Hematopoietic multipotent progenitor cell treated with erythropoietin and hydrocortisone succinate and interleukin-3 and kit ligand, for 8 days (in vitro differentiated cells): ENCODE data around the gene KSR2.
"Not testable (repeated sequence)": the region's sequence is repeated elsewhere in the genome, so short reads cannot be mapped to it uniquely, and the experiment has no call there.

Experiments
- DNase-seq: peaks from one replicate; pipeline ENCODE4 v3.0.0-alpha.2; 2015

KSR2 gene

DNA sequence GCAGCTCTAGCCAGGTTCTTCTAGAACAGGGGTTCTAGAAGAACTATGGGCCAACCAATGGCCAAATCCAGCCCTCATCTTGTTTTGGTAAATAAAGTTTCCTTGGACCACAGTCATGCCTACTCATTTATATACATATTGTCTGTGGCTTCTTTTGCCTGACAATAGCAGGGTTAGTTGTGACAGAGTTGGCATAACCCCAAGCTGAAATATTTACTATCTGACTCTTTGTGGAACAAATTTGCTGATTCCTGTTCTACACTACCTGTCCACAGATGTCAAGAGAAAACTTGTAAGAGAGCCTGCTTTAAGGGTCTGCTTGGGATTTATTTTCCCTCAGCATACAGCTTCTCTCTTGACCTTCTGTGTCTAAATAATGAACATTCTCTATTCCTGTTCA lies 289.0 kb downstream of the KSR2 start:
- DNase-seq = no peak

- DNase-seq = no peak
Measured at GRCh38 chr12:117674763-117675162, 294.0 kb downstream of the KSR2 start.

GRCh38 chr12:117674313-117674712 lies 294.5 kb downstream of the KSR2 start:
- DNase-seq = no peak

GRCh38 chr12:117671734-117672133 lies 297.1 kb downstream of the KSR2 start:
- DNase-seq = peak; percentile 4

- DNase-seq = no peak
Measured at GRCh38 chr12:117664169-117664568, 304.6 kb downstream of the KSR2 start.

- DNase-seq = no peak
Measured at GRCh38 chr12:117662620-117663395, 306.0 kb downstream of the KSR2 start.

GRCh38 chr12:117662220-117662619 lies 306.6 kb downstream of the KSR2 start:
- DNase-seq = no peak

GRCh38 chr12:117661471-117661870 lies 307.3 kb downstream of the KSR2 start:
- no peak for DNase-seq

DNA sequence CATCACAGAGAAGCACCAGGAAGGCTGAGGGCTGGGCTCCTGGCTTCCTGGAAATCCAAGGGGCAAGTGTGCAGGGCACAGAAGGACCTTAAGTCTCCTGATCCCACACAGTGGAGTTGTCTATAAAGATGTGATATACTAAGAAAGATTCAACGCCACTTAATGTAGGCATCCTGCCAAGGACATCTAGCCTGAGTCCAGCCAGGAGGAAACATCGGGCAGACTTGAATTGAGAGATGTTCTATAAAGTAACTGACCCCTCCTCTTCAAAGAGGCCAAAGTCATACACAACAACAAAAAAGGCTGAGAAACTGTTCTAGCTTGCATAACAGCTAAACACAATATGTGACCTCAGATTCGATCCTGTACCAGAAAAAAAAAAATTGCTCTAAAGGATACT lies 307.9 kb downstream of the KSR2 start:
- no peak for DNase-seq

GRCh38 chr12:117658226-117658625 lies 310.6 kb downstream of the KSR2 start:
- no peak for DNase-seq

- DNase-seq = no peak
Measured at GRCh38 chr12:117649796-117650195, 319.0 kb downstream of the KSR2 start.

DNA sequence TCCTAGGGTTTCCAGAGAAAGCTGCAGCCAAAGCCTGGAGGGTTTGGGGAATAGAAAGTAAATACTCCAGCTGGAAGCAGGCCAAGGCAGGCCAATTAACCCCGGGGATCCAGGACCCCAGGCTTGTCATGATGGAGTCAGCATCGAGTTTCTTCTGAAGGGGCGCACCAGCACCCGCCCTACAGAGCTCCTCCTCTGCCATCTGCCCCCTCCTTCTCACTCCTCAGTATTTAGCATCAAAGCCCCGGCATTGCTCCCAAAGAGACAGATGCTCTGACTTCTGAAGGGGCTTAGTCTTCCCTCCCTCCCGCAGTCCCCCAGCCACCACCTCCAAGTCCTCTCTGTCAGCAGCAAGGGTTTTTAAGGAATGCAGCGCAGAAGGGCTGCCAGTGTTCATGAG lies 322.3 kb downstream of the KSR2 start:
- no peak for DNase-seq

- no peak for DNase-seq
Measured at GRCh38 chr12:117645473-117645872, 323.3 kb downstream of the KSR2 start.

DNA sequence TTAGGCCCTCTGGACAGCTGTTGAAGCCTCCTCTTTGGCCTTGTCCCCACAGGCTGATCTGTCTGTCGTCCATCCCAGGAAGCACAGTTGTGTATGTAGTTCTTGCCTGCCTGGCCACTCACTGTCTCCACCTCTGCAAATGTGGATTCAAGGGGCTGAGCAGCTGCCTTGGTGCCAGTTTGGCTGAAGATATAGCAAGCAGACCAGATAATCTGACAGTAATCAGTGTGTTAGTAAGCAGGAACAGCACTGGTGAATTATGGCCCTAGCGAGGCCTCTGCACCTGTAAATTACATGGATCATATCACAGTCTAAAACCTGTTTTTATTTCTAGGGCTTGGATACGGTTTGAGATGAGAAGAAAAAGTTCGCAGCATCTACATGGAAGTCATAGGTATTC lies 324.8 kb downstream of the KSR2 start:
- DNase-seq = no peak

- DNase-seq = no peak
Measured at GRCh38 chr12:117641885-117642284, 326.9 kb downstream of the KSR2 start.

DNA sequence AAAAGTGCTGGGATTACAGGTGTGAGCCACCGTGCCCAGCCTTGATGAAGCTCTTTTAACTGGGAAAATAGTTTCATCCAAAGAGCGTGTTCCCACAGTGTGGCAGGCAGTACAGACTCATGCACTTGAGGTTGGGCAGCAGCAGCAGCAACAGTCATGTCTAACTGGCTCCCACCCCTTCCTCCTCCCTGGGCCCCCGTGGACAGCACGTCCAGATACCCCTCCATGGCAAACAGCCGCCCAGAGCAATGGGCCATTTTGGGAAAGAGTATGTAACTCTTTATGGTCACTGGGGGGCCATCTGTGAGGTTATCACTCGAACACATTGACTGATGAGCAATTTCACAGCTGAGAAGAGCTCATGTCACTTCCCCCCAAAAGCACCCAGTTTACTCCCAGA lies 328.3 kb downstream of the KSR2 start:
- DNase-seq = no peak

DNA sequence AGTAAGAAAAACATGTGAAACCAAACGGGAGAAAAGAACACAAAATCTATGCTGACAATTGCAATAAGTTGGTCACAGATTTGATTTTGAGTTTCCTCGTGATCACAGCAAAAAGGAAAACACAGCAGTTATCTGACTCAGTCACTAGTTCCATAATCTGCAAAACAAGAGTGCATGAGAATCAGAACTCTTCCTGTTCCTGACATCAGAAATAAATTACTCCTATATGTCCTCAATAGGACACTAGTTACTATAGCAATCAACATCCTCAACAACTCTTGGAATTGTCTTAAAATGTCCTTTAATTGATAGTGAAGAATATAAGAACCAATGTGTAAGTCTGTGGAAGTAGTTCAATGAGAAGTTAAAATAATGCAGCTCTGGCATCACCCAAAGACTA lies 339.3 kb downstream of the KSR2 start:
- no peak for DNase-seq

DNA sequence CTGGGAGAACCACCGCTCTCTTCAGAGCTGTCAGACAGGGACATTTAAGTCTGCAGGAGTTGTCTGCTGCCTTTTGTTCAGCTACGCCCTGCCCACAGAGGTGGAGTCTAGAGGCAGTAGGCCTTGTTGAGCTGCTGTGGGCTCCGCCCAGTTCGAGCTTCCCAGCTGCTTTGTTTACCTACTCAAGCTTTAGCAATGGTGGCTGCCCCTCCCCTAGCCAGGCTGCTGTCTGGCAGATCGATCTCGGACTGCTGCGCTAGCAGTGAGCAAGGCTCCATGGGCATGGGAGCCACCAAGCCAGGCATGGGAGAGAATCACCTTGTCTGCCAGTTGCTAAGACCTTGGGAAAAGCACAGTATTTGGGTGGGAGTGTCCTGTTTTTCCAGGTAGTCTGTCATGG lies 340.1 kb downstream of the KSR2 start:
- DNase-seq = not testable (repeated sequence)

DNA sequence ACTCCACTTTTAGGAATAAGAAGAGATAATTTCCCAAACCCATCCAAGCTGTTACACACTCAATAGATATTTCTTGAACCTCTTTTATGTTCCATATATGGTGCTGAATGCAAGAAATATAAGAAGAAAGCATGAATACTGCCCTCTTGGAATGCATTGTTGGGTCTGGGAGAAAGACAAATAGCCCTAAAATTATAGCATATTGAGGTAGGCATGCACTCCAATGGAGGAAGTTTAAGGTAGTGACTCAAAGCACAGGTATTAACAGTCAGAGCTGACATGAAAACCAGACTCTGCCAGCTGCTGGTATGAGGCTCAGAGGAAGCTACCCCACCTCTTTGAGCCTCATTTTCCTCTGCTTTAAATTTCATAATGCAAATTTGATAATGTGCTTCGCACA lies 346.0 kb downstream of the KSR2 start:
- DNase-seq = no peak

GRCh38 chr12:117622087-117622486 lies 346.7 kb downstream of the KSR2 start:
- DNase-seq = no peak

- no peak for DNase-seq
Measured at GRCh38 chr12:117607778-117608177, 361.0 kb downstream of the KSR2 start.

DNA sequence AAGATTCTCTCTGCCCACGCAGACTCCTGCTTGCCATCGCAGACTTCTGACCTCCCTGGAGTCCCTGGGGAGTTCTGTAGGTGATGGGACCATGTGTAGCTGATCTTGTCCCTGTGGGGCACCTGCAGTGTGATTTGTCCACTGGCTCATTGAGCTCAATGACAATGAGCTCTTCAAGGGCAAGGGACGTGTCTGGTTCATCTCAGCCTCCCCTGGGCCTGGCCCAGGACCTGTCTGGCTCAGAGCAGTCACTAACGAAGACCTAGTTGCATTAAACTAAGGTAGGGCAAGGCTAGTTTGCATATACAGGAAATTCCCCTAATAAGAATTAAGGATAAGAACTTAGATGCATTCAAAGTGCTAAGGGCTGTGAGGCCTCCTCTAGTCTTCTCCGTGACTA lies 361.8 kb downstream of the KSR2 start:
- DNase-seq = no peak

GRCh38 chr12:117606024-117606423 lies 362.8 kb downstream of the KSR2 start:
- DNase-seq = no peak

DNA sequence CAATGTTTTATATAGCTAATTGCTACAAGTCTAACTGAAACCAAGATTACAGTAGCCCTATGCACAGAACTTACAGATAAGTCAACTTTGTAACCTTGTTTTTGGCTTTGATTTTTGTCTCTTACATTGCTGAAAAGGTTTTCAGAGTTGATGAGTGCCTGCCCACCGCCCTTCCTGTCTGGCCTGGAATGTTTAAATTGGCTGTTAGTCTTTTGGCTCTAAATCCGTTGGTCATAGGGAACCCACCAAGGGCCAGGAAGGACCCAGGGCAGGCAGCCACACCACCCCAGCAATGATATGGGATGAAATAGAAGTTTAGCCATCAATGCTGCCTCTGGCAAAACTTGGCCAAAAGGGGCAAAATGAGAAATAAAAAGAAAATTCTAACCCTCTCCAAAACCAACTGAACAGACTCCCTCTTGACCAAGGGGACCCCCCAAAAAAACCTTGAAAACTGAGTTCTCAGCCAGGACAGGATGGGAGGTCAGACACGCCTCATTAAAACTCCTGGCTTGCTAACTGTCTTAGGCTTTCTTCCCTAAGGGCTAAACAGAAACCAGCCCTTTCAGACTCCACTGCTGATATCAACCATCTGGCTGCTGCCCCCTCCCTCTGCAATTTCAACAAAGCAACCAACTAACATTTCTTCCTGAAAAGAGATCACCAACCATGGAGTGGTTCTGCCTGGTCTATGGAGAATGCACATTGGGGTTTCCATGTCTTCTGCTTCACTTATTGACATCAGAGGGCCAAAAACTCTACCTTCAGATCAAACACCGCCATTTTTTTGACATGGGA lies 365.3 kb downstream of the KSR2 start:
- DNase-seq = no peak
